GM12892 (cell line): Measurements from ENCODE around the gene SH3RF3.

Experiments used
- DNase-seq: peaks from one replicate; pipeline ENCODE4 v3.0.0; 2011; ENCODE audit not compliant: insufficient read length
- FAIRE-seq: peaks from 2 replicates; lab custom pipeline; 2011; peaks lifted over from hg19 to GRCh38; lab: Jason Lieb, UNC
- POLR2A ChIP-seq: IDR thresholded peaks from 2 replicates; pipeline ENCODE4 v1.6.1; 2011; ENCODE audit warnings: low read depth, low read length, control low read depth
- POLR2AphosphoS5 ChIP-seq: IDR thresholded peaks from 2 replicates; pipeline ENCODE4 v1.6.1; 2011; ENCODE audit warnings: low read depth, low read length, control low read depth
- TAF1 ChIP-seq: IDR thresholded peaks from 2 replicates; pipeline ENCODE4 v1.6.1; 2011; ENCODE audit warnings: low read depth, mild to moderate bottlenecking, control low read depth, low read length, borderline replicate concordance

The SH3RF3 gene

DNA sequence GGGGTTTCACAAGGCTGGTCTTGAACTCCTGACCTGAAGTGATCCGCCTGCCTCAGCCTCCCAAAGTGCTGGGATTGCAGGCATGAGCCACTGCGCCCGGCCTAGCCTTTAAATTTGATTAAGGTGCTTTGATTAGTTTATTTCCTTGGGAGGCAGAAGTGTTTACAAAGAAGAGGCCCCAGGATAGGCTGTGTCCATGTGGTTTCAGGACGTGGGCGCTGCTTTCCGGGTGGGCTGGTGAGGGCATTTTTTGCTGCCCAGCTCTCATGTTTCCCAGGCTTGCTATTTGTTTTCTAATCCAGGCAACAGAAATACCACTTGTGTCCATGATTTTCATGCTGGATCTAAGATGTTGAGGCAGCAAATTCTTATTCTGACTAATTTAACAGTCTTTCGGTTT, 124.2 kb downstream of the SH3RF3 start:
- FAIRE-seq (no peak), DNase-seq (no peak)
- no peak for TF ChIP-seq POLR2AphosphoS5
- no peak for TF ChIP-seq POLR2A
- no peak for TF ChIP-seq TAF1

DNA sequence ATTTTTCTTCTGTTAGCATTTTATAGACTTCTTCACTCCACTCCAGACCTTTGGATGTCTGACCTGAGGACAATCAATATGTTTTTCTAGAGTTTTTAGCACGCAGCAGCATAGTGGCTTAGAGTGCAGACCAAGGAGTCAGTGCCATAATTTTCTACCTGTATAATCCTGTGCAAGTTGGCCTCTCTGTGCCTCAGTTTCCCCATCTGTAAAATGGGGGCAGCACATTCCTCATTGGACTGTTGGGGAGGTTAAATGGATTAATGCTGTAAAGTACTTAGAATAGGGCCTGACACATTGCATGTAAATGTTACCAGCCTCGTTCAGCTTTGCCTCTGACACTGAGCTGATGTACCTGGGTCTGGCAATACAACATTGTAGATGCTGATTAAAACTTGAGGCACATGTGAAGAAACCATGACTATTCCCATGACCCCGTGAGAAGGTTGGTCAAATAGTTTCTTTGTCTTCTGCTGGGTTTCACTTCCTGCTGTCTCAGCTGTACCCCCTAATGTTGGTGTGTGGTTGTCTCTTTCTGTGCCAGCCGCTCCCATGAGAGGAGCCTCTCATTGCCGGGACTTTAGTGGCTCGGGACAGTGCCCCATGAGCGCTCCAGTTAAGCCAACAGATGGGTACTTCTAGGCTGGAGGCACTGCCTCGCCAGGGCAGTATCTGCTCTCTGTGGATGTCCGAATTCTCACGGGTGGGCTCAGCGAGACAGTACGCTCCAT, 125.3 kb downstream of the SH3RF3 start:
- peak; percentile 48 for FAIRE-seq
- TF ChIP-seq POLR2AphosphoS5: no peak
- TF ChIP-seq TAF1: no peak
- no peak for TF ChIP-seq POLR2A
- DNase-seq: no peak

DNA sequence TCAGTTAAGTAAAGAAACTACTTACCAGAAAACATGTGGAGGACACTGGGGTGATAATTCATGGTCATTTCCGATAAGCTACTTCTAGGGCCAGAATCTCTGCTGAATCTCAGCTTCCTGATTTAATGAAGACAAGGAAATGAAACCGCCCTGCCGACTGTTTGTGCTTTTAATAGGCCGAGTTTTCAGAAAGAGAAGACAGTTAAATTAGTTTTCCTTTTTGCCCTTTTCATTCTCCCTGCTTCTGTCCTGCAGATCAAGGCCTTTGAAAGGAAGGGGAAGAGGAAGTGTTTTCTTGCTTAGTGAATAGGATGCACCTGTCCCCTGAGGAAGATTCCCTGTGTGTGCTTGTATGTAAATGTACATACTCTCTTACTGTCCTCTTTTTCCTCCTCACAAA, 126.6 kb downstream of the SH3RF3 start:
- no peak for FAIRE-seq
- no peak for DNase-seq
- no peak for TF ChIP-seq POLR2AphosphoS5
- no peak for TF ChIP-seq POLR2A
- TF ChIP-seq TAF1: no peak

DNA sequence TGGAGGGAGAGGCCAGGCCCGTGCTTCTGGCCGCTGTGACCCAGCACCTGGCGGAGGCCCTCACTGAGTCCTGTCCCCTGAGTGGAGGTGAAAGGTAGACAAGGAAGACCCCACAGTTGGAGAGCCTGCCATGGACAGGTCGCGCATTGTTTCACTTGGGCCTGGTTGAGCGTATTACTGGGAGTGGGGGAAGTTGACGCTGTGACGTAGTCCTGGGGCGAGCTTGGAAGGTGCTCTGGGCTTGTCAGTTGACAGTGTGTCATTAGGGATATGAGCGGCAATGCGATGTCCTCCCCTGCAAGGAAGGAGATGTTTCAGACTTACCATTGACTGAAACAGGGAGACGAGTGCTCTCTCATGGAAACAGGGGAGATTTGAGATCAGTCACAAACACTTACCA, 127.1 kb downstream of the SH3RF3 start:
- TF ChIP-seq POLR2A: no peak
- no peak for TF ChIP-seq POLR2AphosphoS5
- TF ChIP-seq TAF1: no peak
- FAIRE-seq: no peak
- DNase-seq: no peak

DNA sequence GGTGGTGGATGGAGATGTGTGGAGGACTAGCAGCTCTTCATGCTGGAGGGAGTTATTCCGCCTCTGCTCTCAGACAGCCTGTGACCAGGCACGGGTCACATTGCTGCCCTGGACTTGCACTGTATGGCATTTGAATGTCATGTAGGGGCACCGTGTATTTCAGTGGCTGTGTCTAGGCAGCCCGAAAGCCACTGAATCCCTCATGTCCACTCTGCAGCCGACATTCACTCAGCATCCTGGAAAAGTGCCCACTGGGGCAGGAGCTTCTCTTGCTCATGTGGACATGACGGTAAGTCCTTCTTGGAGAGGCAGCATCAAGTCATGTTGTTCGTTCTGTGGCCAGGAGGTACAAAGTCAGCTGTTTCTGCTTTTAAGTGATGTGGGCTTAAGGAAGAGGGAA, 127.9 kb downstream of the SH3RF3 start:
- no peak for FAIRE-seq
- DNase-seq: no peak
- TF ChIP-seq TAF1: no peak
- no peak for TF ChIP-seq POLR2A
- no peak for TF ChIP-seq POLR2AphosphoS5

DNA sequence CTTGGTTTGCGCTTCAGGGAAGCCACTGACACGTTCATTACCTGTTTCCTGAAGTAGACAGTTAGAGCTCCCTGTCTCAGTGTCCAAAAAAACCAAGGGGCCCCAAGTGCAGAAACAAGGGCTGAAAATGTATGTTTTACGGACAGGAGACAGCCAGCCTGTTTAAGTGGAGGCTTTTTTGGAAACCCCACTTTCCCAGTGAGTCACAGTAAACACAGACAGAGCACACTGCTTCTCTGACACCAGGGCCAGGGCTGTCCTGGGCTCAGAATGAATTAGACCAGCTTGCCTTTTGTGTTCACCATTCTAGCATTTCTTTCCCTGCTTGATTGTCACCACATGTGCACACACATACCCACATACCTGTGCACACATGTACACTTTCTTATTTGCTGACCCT, 128.6 kb downstream of the SH3RF3 start:
- no peak for DNase-seq
- no peak for FAIRE-seq

DNA sequence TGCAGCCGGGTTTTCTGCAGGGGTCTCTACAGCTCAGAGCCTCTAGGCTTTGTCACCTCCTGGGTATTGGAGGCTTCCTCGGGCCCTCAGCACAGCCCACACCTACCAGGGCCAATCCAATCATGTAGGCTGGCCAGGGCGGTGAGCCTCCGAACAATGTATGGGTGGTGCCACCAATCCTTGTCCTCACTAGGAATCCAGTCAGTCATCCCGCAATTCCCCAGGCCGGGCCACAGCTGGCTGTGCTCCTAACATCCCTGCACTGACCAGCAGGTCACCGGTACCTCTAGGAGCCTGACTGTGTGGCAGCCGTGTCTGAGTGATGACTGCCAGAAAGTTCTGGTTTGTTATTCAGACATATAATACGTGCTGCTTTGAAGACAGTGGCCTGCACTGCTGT, 129.4 kb downstream of the SH3RF3 start:
- TF ChIP-seq POLR2AphosphoS5: no peak
- TF ChIP-seq POLR2A: no peak
- TF ChIP-seq TAF1: no peak
- DNase-seq (no peak), FAIRE-seq (no peak)

More for the DNA sequence above, 128.6 kb downstream of the SH3RF3 start:
- no peak for TF ChIP-seq POLR2AphosphoS5

DNA sequence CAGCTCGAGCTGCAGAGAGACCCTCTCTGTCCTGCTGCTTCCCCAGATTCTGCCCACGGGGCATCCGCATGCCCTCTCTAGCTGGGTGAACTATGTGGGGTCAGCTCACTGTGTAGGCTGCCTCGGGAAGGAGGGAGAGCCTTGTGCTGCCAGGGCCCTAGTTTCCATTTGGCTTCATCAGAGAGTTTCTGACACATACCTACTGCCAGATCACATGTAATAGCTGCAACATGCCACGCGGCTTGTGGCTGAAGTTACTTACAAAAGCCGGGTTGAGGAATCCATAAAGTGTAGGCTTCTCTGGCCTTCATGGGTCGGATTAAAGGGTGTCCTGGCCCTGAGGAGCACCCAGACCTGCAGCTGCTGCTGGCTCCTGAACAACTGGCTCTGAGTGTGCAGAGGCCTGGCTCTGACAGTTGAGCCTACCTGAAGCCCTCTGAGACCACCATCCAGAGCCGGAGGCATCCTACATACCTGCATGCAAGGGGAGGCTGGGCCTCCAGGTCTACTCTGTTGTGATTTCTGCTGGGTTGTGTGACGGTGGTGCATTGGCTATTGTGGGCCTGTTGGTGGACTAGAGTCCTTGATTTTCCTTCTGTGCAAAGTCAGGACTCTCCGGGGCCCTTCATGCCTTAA, 130.0 kb downstream of the SH3RF3 start:
- FAIRE-seq (no peak), DNase-seq (no peak)
- no peak for TF ChIP-seq POLR2A
- no peak for TF ChIP-seq POLR2AphosphoS5
- TF ChIP-seq TAF1: no peak

DNA sequence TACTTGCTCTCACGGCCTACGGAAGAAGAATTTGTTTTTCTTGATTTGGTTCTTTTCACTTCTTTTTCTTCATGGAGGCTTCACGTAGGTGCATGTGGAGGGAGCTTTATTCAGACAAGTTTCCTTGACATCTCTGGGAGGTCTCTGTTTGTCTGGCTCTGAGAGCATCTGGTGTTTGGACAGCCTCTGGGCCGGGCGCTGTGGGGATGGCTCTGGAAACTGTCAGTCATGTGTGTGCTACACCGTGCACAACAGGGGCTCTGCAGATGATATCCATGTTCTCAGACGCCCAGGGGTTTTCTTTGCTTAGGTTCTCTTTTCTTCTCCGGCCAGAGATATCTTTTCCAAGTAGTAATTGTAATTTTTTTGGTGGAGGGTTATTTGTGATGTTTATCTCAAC, 130.7 kb downstream of the SH3RF3 start:
- TF ChIP-seq TAF1 (no peak), POLR2AphosphoS5 (no peak), POLR2A (no peak)
- FAIRE-seq (no peak), DNase-seq (no peak)

DNA sequence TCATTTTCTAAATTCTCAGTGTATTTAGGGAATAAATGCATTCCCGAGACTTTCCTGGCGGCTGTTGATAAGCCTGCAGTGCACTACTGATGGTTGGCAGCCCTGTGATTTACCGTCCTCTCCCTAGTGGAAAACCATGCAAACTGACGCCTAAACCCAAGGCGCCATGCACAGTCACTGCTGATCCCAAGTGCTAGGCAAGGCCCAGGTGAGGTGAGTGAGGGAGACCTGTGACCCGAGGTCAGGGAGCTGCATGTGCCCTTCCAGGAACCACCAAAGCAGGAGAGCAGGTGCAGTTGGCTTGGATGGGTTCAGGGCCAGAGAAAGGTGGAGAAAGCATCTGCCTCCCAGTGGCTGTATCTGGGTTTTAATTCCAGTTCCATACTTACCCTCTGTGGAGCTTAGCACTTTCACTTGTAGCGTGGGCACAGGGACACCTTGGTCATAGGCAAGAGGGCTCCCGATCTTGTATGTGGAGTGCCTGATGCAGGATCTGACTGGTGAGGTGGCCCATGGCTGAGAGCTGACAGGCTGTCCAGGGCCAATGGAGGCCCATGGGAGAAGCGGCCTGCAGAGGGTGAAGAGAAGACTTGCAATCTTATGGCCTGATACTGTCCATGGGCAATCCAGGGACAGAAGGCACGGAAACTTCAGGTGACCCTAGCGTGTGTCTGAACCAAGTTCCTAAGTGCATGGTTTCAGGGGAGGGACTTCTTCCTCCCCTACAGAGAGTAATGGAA, 131.3 kb downstream of the SH3RF3 start:
- no peak for DNase-seq
- FAIRE-seq: no peak
- no peak for TF ChIP-seq POLR2A
- no peak for TF ChIP-seq TAF1
- no peak for TF ChIP-seq POLR2AphosphoS5

DNA sequence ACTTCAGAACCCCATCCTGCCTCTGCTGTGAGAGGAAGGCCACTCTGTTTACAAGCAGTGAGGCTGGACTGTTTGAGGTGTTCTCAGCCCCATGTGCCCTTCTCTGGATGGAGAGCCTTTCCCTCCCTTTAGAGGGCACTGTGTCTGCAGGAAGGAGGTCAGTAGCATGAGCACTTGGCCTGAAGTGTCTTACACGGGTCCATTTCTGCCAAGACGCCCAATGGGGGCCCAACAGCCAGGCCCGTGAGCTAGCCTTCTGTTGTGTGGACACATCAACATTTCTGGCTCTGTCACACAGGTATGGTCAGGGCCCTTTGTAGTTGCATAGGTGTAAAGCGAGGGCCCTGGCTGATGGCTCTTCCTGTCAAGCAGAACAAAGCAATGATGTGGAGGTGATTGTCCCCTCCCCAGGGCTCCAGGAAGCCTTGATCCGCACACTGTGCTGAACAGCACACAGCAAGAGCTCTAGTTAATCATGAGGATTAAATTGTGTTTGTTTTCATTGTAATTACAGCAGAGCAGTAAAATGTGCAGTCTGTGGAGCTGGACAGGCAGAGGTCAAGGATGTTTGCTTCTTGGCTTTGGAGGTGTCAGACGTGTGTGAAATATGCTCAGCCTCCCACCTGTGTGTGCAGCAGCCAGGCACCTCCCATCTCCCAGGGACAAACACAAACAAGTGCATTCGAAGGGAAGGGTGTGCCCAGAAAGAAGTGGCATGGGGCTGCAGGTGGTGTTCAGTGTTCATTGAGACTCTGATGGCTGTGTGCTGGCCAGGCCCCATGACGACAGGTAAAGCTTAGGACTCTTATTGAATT, 132.1 kb downstream of the SH3RF3 start:
- no peak for TF ChIP-seq POLR2AphosphoS5
- no peak for TF ChIP-seq POLR2A
- TF ChIP-seq TAF1: no peak
- FAIRE-seq: no peak
- DNase-seq: no peak
